HG03025 (cell line): ENCODE measurements around the gene SFTPB.
"Not testable (repeated sequence)": the region's sequence is repeated elsewhere in the genome, so short reads cannot be mapped to it uniquely, and the experiment has no call there.

Experiments used
- ATAC-seq: cut with Tn5 transposase; IDR thresholded peaks from one replicate; pipeline ENCODE4 v1.9.1; 2021; ENCODE audit warnings: mild to moderate bottlenecking, moderate library complexity; ENCODE audit not compliant: unreplicated experiment, low FRiP score

Gene SFTPB

GRCh38 chr2:85619617-85620016, 48.4 kb downstream of the SFTPB start:
- no peak for ATAC-seq

DNA sequence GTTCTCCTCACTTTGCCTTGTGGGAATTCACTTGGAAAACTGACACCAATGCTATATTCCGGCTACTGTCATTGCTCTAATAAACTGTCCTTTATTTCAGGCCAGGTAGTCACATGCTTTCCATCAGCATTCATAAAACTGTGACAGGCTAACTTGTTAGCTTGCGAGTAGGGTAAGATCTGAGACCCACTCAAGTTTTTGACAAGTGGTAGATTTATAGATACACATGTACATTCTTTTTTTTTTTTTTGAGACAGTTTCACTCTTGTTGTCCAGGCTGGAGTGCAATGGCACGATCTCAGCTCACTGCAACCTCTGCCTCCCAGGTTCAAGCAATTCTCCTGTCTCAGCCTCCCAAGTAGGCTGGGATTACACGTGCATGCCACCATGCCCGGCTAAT, 50.3 kb downstream of the SFTPB start:
- ATAC-seq = not testable (repeated sequence)

GRCh38 chr2:85615413-85615728, 52.6 kb downstream of the SFTPB start:
- no peak for ATAC-seq

DNA sequence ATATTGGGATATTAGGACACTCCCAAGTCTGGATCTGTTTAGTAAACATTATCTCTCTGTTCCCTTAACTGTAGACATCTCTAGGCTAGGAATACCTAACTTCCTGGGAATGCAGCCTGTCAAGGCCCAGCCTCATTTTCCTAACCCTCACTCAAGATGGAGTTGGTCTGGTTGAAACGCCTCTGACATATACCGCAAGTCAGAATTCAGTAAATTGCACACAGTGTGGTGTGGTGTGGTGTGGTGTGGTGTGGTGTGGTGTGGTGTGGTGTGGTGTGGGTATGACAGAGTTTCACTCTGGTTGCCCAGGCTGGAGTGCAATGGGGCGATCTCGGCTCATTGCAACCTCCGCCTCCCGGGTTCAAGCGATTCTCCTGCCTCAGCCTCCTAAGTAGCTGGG, 53.2 kb downstream of the SFTPB start:
- not testable (repeated sequence) for ATAC-seq

DNA sequence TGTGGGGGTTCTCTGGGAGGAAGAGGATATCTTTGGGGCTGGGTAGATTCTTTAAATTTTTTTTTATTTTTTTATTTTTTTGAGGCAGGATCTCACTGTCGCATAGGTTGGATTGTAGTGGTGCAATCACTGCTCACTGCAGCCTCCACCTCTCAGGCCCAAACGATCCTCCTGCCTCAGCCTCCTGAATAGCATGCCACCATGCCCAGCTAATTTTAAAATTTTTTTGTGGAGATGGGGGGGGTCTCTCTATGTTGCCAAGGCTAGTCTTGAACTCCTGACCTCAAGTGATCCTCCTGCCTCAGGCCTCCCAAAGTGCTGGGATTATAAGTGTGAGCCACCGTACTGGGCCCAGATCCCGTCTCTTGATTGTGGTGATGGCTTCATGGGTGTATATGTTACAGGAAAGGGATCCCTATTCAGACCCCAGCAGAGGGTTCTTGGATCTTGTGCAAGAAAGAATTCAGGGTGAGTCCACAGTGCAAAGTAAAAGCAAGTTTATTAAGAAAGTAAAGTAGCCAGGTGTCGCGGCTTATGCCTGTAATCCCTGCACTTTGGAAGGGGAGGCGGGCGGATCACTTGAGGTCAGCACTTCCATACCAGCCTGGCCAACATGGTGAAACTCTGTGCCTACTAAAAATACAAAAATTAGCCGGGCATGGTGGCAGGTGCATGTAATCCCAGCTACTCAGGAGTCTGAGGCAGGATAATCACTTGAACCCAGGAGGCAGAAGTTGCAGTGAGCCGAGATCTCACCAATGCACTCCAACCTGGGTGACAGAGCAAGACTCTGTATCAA, 54.1 kb downstream of the SFTPB start:
- ATAC-seq = no peak

GRCh38 chr2:85611705-85612587, 56.1 kb downstream of the SFTPB start, which contains the start of gene C2orf68:
Gene C2orf68 (minus strand): TSS chr2:85612066. CDS start chr2:85611984, 82 bp downstream.
- peak; percentile 69 for ATAC-seq

DNA sequence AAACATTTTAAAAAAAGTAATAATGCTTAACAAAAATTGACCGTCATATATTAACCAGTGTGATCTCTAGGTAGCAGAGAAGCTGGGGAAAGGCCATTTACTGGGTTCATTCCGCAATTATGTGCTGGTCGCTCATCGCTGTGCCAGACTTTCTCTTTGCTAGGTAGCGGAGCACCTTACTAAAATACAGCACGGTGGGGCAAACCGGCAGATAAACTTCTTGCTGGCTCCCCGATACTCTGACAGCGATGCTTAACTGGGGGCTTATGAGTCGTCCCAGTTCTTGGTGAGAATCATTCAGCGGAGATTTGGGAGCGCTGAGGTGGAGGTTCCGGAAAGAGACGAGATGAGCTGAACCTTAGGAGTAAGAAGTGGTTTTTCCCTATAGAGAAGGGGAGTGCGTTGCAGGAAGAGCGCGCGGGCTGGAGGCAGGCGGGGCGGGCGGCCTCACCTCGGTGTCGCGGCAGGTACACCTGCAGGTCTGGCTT, 56.7 kb downstream of the SFTPB start:
- ATAC-seq = peak; percentile 23
